Smooth muscle cell (in vitro differentiated cells): ENCODE data around the gene LITAFD. TPM values are rescaled to one million over a fixed set of nuclear protein-coding genes. Genes with fewer than 3 reads are reported as not detected.
A peak's percentile ranks its signal among the peaks of the same experiment; 100 is the strongest.

Experiments
- DNase-seq: peaks from one replicate; lab custom pipeline; 2025; ENCODE audit not compliant: unreplicated experiment; lab: John Stamatoyannopoulos, UW
- H2AFZ ChIP-seq: fragments of 200-600 bp; sonication (generic); 2 replicates; pipeline ENCODE4 v1.6.0; 2016; ENCODE audit warnings: antibody characterized with exemption, low read depth, mild to moderate bottlenecking
- H3F3A ChIP-seq: fragments of 200-600 bp; sonication (generic); 2 replicates; pipeline ENCODE4 v1.6.0; 2017; ENCODE audit warnings: antibody characterized with exemption, low read depth
- H3K27ac ChIP-seq: fragments of 200-600 bp; sonication (generic); 2 replicates; pipeline ENCODE4 v1.5.1; 2016; ENCODE audit warnings: low read depth, mild to moderate bottlenecking
- H3K27me3 ChIP-seq: fragments of 200-600 bp; sonication (generic); 2 replicates; pipeline ENCODE4 v1.6.1; 2016; ENCODE audit warnings: low read depth, mild to moderate bottlenecking
- H3K36me3 ChIP-seq: fragments of 200-600 bp; sonication (generic); 2 replicates; pipeline ENCODE4 v1.5.1; 2016; ENCODE audit warnings: low read depth
- H3K4me1 ChIP-seq: fragments of 200-600 bp; sonication (generic); 2 replicates; pipeline ENCODE4 v1.5.1; 2016; ENCODE audit warnings: low read depth
- H3K4me2 ChIP-seq: fragments of 200-600 bp; sonication (generic); 2 replicates; pipeline ENCODE4 v1.6.0; 2016; ENCODE audit warnings: mild to moderate bottlenecking
- H3K4me3 ChIP-seq: fragments of 200-600 bp; sonication (generic); 2 replicates; pipeline ENCODE4 v1.5.1; 2016; ENCODE audit warnings: mild to moderate bottlenecking
- H3K79me2 ChIP-seq: fragments of 200-600 bp; sonication (generic); 2 replicates; pipeline ENCODE4 v1.6.0; 2016; ENCODE audit warnings: low read depth, mild to moderate bottlenecking
- H3K9ac ChIP-seq: fragments of 200-600 bp; sonication (generic); 2 replicates; pipeline ENCODE4 v1.6.0; 2016; ENCODE audit warnings: low read depth
- H3K9me3 ChIP-seq: fragments of 200-600 bp; sonication (generic); replicated peaks from 2 replicates; pipeline ENCODE4 v1.5.1; 2016; ENCODE audit warnings: low read depth
- H4K20me1 ChIP-seq: fragments of 200-600 bp; sonication (generic); 2 replicates; pipeline ENCODE4 v1.6.0; 2016; ENCODE audit warnings: low read depth
- CTCF ChIP-seq: fragments of 200-600 bp; sonication (generic); IDR thresholded peaks from 2 replicates; pipeline ENCODE4 v1.5.1; 2017; ENCODE audit warnings: borderline replicate concordance, mild to moderate bottlenecking, antibody characterized with exemption; ENCODE audit not compliant: insufficient read depth, poor library complexity, severe bottlenecking
- WGBS: methylation state at CpG from one replicate; pipeline ENCODE4 v1.1.7; 2016; ENCODE audit warnings: low lambda C conversion rate; 5-methylcytosine and 5-hydroxymethylcytosine counted together
- polyA plus RNA-seq: library from polyadenylated mRNA; unstranded; fragments of >200 nt; fragmentation: Nextera tagmentation; extraction: Ambion mirVana; gene quantifications from 2 replicates; pipeline ENCODE4 v1.2.1, GENCODE V29; 2016
- total RNA-seq: library from RNA; depleted of rRNA; stranded (reverse); fragments of >200 nt; gene quantifications from 2 replicates; pipeline ENCODE4 v1.2.3, GENCODE V29; 2014

LITAFD gene
- total and polyA plus RNA-seq, 2 experiments from 2014 or later, result not detected

GRCh38 chr16:8882725-8883377 lies 700 bp downstream of the LITAFD start:
- Histone ChIP-seq H3K79me2 (no peaks in the 10 kb centered on the region), H3K27me3 (no peaks in the 10 kb centered on the region), H3K9ac (no peak overlapping the region), H3K4me2 (no peak overlapping the region), H2AFZ (no peak overlapping the region), H3K9me3 (no peaks in the 10 kb centered on the region), H3K4me3 (no peak overlapping the region), H3F3A (peaks cover 4% of the 10 kb centered on the region), H4K20me1 (peaks cover 32% of the 10 kb centered on the region), H3K4me1 (peaks cover 22% of the 10 kb centered on the region), H3K27ac (no peak overlapping the region), H3K36me3 (no peaks in the 10 kb centered on the region)
- TF ChIP-seq CTCF, result no peak
- DNase-seq, result no peak
- 92% methylated on average over 17 of the region's 17 CpGs for WGBS

- Histone ChIP-seq H3K9ac (no peak overlapping the region), H2AFZ (no peak overlapping the region), H3K9me3 (no peaks in the 10 kb centered on the region), H3K79me2 (no peaks in the 10 kb centered on the region), H3F3A (peaks cover 4% of the 10 kb centered on the region), H3K4me2 (peak overlapping the region; percentile 49), H3K27me3 (no peaks in the 10 kb centered on the region), H3K27ac (peak overlapping the region; percentile 8), H3K36me3 (no peaks in the 10 kb centered on the region), H3K4me1 (peaks cover 14% of the 10 kb centered on the region), H3K4me3 (no peak overlapping the region), H4K20me1 (peaks cover 62% of the 10 kb centered on the region)
- WGBS, result 47% methylated on average over 20 of the region's 20 CpGs
- TF ChIP-seq CTCF, result no peak
- DNase-seq, result no peak
These were observed 3.8 kb downstream of the LITAFD start for GRCh38 chr16:8885674-8886592.

DNA sequence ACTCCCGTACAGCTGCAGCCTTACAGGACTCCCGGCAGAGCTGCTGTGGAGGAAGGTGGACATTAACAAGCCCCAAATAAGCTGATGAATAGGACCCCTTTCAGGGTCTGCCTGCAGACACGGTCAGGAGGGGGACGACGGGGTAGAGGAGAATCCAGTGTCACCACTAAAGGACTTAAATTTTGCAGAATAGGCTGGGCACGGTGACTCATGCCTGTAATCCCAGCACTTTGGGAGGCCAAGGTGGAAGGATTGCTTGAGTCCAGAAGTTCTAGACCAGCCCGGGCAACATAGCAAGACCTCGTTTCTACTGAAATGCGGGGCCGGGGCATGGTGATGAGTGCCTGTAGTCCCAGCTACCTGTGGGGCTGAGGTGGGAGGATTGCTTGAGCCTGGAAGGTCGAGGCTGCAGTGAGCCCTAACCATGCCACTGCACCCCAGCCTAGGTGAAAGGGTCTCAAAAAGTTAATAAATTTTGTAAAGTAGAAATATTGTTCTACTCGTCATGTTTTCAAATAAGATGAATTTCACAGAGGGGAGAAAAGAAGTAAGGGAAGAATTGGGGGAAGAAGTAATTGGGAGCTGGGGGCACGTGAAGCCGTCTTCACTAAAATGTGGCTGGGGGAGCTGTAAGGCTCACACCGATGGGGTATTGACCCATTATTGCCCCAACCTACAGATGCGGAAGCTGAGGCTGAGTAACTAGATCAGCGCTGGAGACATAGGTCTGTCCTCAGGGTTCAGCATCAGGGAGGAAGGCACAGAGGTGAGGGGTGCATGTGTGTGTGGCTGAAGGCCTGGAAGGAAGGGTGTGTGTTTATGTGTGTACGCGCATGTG lies 4.7 kb downstream of the LITAFD start:
- WGBS, result 85% methylated on average over 19 of the region's 19 CpGs
- Histone ChIP-seq H2AFZ (no peak overlapping the region), H3F3A (peaks cover 4% of the 10 kb centered on the region), H3K36me3 (no peaks in the 10 kb centered on the region), H4K20me1 (peaks cover 71% of the 10 kb centered on the region), H3K79me2 (no peaks in the 10 kb centered on the region), H3K27ac (no peak overlapping the region), H3K27me3 (no peaks in the 10 kb centered on the region), H3K4me3 (no peak overlapping the region), H3K9me3 (no peaks in the 10 kb centered on the region), H3K4me2 (peak overlapping the region; percentile 49), H3K9ac (no peak overlapping the region), H3K4me1 (peaks cover 14% of the 10 kb centered on the region)
- DNase-seq, result no peak
- no peak for TF ChIP-seq CTCF
